A549 (cell line): Measurements from ENCODE around the gene FNDC3A.

ENCODE experiments used
- CTCF ChIP-seq: fragments of >200 bp; sonication (Bioruptor Twin); formaldehyde crosslinking; IDR thresholded peaks from 3 replicates; pipeline ENCODE4 v1.5.1; 2016
- FOSL2 ChIP-seq, 2 experiments: fragments of 450-650 bp in 1 of 2; fragments of >200 bp in 1 of 2; sonication (Bioruptor Twin) in 1 of 2; formaldehyde crosslinking; IDR thresholded peaks; 2 replicates each; pipeline versions ENCODE4 v1.5.0 to v1.6.1; 2016 to 2020; ENCODE audit warnings: mild to moderate bottlenecking in 1 of 2, moderate library complexity in 1 of 2
- HOXB5 ChIP-seq: fragments of 250-450 bp; sonication (Bioruptor Pico); IDR thresholded peaks from 2 replicates; pipeline ENCODE4 v1.5.0; 2020; ENCODE audit warnings: mild to moderate bottlenecking, moderate library complexity
- NR3C1 ChIP-seq: fragments of >200 bp; sonication (Bioruptor Twin); formaldehyde crosslinking; IDR thresholded peaks from 3 replicates; pipeline ENCODE4 v1.6.1; 2017
- POLR2A ChIP-seq: IDR thresholded peaks from 2 replicates; pipeline ENCODE4 v1.6.1; 2012; ENCODE audit warnings: mild to moderate bottlenecking, low read length
- ZNF302 ChIP-seq: fragments of 250-450 bp; sonication (Bioruptor Pico); IDR thresholded peaks from 2 replicates; pipeline ENCODE4 v1.9.0; 2021; ENCODE audit warnings: inconsistent platforms, mild to moderate bottlenecking, moderate library complexity

GRCh38 chr13:49030213-49030612 lies 54.5 kb downstream of the FNDC3A start:
- TF ChIP-seq POLR2A = no peak
- no peak for TF ChIP-seq FOSL2 (IDR thresholded peaks at IDR 0.05)
- TF ChIP-seq FOSL2 (CRISPR knock-in tag; IDR thresholded peaks at IDR 0.05) = no peak
- no peak for TF ChIP-seq CTCF
- no peak for TF ChIP-seq ZNF302
- TF ChIP-seq HOXB5 = no peak
- no peak for TF ChIP-seq NR3C1
